HEK293 (cell line): Measurements from ENCODE around the gene SCART1.

Experiments
- CTCF ChIP-seq: fragments of 450-650 bp; formaldehyde crosslinking; IDR thresholded peaks from 2 replicates; pipeline ENCODE4 v1.5.1; 2016; ENCODE audit warnings: missing biosample characterization, missing genetic modification characterization
- FEZF1 ChIP-seq: fragments of 450-650 bp; formaldehyde crosslinking; IDR thresholded peaks from 2 replicates; pipeline ENCODE4 v1.5.1; 2016; ENCODE audit warnings: missing biosample characterization, missing genetic modification characterization
- YY1 ChIP-seq: fragments of 450-650 bp; formaldehyde crosslinking; IDR thresholded peaks from 2 replicates; pipeline ENCODE4 v1.5.1; 2018; ENCODE audit warnings: missing biosample characterization, missing genetic modification characterization
- ZBTB17 ChIP-seq: fragments of 450-650 bp; formaldehyde crosslinking; IDR thresholded peaks from 2 replicates; pipeline ENCODE4 v1.5.1; 2016; ENCODE audit warnings: missing biosample characterization, missing genetic modification characterization
- ZNF2 ChIP-seq: fragments of 450-650 bp; formaldehyde crosslinking; IDR thresholded peaks from 2 replicates; pipeline ENCODE4 v1.5.1; 2016; ENCODE audit warnings: missing biosample characterization, missing genetic modification characterization
- ZNF211 ChIP-seq: fragments of 450-650 bp; formaldehyde crosslinking; IDR thresholded peaks from 2 replicates; pipeline ENCODE4 v1.5.1; 2016; ENCODE audit warnings: low read depth, missing biosample characterization, missing genetic modification characterization
- ZNF239 ChIP-seq: fragments of 450-650 bp; formaldehyde crosslinking; IDR thresholded peaks from 2 replicates; pipeline ENCODE4 v1.5.1; 2016; ENCODE audit warnings: missing biosample characterization, missing genetic modification characterization
- ZNF391 ChIP-seq: fragments of 450-650 bp; formaldehyde crosslinking; IDR thresholded peaks from 2 replicates; pipeline ENCODE4 v1.5.1; 2016; ENCODE audit warnings: low read depth, missing biosample characterization, missing genetic modification characterization, borderline replicate concordance
- ZNF692 ChIP-seq: fragments of 450-650 bp; formaldehyde crosslinking; IDR thresholded peaks from 2 replicates; pipeline ENCODE4 v1.5.1; 2016; ENCODE audit warnings: missing biosample characterization, missing genetic modification characterization
- ZNF791 ChIP-seq: fragments of 450-650 bp; formaldehyde crosslinking; IDR thresholded peaks from 2 replicates; pipeline ENCODE4 v1.5.1; 2016; ENCODE audit warnings: missing biosample characterization, missing genetic modification characterization
- TF ChIP-seq, protein P1 (sequence below): fragments of 450-650 bp; formaldehyde crosslinking; IDR thresholded peaks from 2 replicates; pipeline ENCODE4 v1.5.1; 2016; ENCODE audit warnings: missing biosample characterization, missing genetic modification characterization
- TF ChIP-seq, protein P2 (sequence below): fragments of 450-650 bp; formaldehyde crosslinking; IDR thresholded peaks from 2 replicates; pipeline ENCODE4 v1.5.1; 2016; ENCODE audit warnings: missing biosample characterization, missing genetic modification characterization
- TF ChIP-seq, protein P3 (sequence below): fragments of 450-650 bp; formaldehyde crosslinking; IDR thresholded peaks from 2 replicates; pipeline ENCODE4 v1.5.1; 2017; ENCODE audit warnings: missing biosample characterization, missing genetic modification characterization

- no peak for TF ChIP-seq ZBTB17 (tag by site-specific recombination)
- TF ChIP-seq ZNF211 = no peak
- TF ChIP-seq ZNF692 (tag by site-specific recombination) = no peak
- TF ChIP-seq, protein P1, sequence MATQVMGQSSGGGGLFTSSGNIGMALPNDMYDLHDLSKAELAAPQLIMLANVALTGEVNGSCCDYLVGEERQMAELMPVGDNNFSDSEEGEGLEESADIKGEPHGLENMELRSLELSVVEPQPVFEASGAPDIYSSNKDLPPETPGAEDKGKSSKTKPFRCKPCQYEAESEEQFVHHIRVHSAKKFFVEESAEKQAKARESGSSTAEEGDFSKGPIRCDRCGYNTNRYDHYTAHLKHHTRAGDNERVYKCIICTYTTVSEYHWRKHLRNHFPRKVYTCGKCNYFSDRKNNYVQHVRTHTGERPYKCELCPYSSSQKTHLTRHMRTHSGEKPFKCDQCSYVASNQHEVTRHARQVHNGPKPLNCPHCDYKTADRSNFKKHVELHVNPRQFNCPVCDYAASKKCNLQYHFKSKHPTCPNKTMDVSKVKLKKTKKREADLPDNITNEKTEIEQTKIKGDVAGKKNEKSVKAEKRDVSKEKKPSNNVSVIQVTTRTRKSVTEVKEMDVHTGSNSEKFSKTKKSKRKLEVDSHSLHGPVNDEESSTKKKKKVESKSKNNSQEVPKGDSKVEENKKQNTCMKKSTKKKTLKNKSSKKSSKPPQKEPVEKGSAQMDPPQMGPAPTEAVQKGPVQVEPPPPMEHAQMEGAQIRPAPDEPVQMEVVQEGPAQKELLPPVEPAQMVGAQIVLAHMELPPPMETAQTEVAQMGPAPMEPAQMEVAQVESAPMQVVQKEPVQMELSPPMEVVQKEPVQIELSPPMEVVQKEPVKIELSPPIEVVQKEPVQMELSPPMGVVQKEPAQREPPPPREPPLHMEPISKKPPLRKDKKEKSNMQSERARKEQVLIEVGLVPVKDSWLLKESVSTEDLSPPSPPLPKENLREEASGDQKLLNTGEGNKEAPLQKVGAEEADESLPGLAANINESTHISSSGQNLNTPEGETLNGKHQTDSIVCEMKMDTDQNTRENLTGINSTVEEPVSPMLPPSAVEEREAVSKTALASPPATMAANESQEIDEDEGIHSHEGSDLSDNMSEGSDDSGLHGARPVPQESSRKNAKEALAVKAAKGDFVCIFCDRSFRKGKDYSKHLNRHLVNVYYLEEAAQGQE (tag by site-specific recombination) = no peak
- TF ChIP-seq CTCF (tag by site-specific recombination) = peak; percentile 33; the same call in 1 of the 2 replicates
- TF ChIP-seq ZNF2 (tag by site-specific recombination) = no peak
- no peak for TF ChIP-seq FEZF1 (tag by site-specific recombination)
- TF ChIP-seq ZNF239 = no peak
- TF ChIP-seq, protein P2, sequence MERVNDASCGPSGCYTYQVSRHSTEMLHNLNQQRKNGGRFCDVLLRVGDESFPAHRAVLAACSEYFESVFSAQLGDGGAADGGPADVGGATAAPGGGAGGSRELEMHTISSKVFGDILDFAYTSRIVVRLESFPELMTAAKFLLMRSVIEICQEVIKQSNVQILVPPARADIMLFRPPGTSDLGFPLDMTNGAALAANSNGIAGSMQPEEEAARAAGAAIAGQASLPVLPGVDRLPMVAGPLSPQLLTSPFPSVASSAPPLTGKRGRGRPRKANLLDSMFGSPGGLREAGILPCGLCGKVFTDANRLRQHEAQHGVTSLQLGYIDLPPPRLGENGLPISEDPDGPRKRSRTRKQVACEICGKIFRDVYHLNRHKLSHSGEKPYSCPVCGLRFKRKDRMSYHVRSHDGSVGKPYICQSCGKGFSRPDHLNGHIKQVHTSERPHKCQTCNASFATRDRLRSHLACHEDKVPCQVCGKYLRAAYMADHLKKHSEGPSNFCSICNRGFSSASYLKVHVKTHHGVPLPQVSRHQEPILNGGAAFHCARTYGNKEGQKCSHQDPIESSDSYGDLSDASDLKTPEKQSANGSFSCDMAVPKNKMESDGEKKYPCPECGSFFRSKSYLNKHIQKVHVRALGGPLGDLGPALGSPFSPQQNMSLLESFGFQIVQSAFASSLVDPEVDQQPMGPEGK (tag by site-specific recombination) = no peak
- TF ChIP-seq ZNF391 (tag by site-specific recombination) = no peak
- no peak for TF ChIP-seq ZNF791
- TF ChIP-seq YY1 = no peak
- TF ChIP-seq, protein P3, sequence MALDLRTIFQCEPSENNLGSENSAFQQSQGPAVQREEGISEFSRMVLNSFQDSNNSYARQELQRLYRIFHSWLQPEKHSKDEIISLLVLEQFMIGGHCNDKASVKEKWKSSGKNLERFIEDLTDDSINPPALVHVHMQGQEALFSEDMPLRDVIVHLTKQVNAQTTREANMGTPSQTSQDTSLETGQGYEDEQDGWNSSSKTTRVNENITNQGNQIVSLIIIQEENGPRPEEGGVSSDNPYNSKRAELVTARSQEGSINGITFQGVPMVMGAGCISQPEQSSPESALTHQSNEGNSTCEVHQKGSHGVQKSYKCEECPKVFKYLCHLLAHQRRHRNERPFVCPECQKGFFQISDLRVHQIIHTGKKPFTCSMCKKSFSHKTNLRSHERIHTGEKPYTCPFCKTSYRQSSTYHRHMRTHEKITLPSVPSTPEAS = no peak
Observed at GRCh38 chr10:133438711-133439273, 15.0 kb upstream of the SCART1 start.
